HCT116 (cell line): ENCODE data around the gene CR1L. TPM values are rescaled to one million over a fixed set of nuclear protein-coding genes. Genes with fewer than 3 reads are reported as not detected.

ENCODE experiments used
- ATAC-seq: fragments of 200-7000 bp; cut with Tn5 transposase; 2 replicates; pipeline ENCODE4 v1.9.1; 2020; ENCODE audit warnings: mild to moderate bottlenecking, moderate library complexity
- Bru-seq: library from RNA; stranded (reverse); fragments of 400-500 nt; gene quantifications from one replicate; lab custom pipeline; 2021; lab: Mats Ljungman, UMichigan
- BruChase-seq, 2 experiments: library from RNA; stranded (reverse); fragments of 400-500 nt; gene quantifications; one replicate each; lab custom pipeline; 2021; lab: Mats Ljungman, UMichigan
- BruUV-seq: library from RNA; stranded (reverse); fragments of 400-500 nt; replicated peaks from 2 replicates; lab custom pipeline; 2021; lab: Mats Ljungman, UMichigan
- CTCF ChIA-PET: fragments of 300-600 bp; sonication (Branson Sonifier 250); formaldehyde crosslinking; loops from one replicate; lab custom pipeline; 2021; ENCODE audit warnings: antibody characterized with exemption; lab: Charles Lee
- POLR2A ChIA-PET: fragments of 300-600, 350-600 bp; sonication (Branson Sonifier 250); formaldehyde crosslinking; loops from one replicate; lab custom pipeline; 2021; ENCODE audit warnings: antibody characterized with exemption; lab: Charles Lee
- RAD21 ChIA-PET, 2 experiments: fragments of 300-600 bp; sonication (Branson Sonifier 250); formaldehyde crosslinking; loops; one replicate each; lab custom pipeline; 2023; ENCODE audit warnings: low total read pairs in 2 of 2; ENCODE audit not compliant: uncharacterized antibody in 2 of 2, unreplicated experiment in 2 of 2, low non-redundant PET in 1 of 2; lab: Charles Lee
- DNase-seq: peaks from one replicate; pipeline ENCODE4 v3.0.0-alpha.2; 2010; ENCODE audit warnings: low read depth, low spot score
- H2AFZ ChIP-seq: fragments of 200-600 bp; shearing (Covaris generic), sonication (generic); 2 replicates; pipeline ENCODE4 v1.6.1; 2017; ENCODE audit warnings: low read depth, mixed run types, mixed read lengths, antibody characterized with exemption, low read length; ENCODE audit not compliant: poor library complexity, severe bottlenecking
- H3K27ac ChIP-seq: 2 replicates; pipeline ENCODE4 v1.5.1; 2012; ENCODE audit warnings: low read depth, low read length
- H3K27me3 ChIP-seq: fragments of 200-600 bp; sonication (generic); 2 replicates; pipeline ENCODE4 v1.6.1; 2016; ENCODE audit warnings: mixed run types, low read length, mixed read lengths; ENCODE audit not compliant: insufficient read depth
- H3K36me3 ChIP-seq, 2 experiments: fragments of 200-500 bp in 1 of 2; fragments of 200-600 bp in 1 of 2; sonication (Bioruptor generic) in 1 of 2; sonication (generic) in 1 of 2; 2 replicates each; pipeline versions ENCODE4 v1.5.1 to v1.6.1; 2014 to 2016; ENCODE audit warnings: low read length in 2 of 2, inconsistent platforms in 1 of 2, mixed read lengths in 1 of 2, mixed run types in 1 of 2; ENCODE audit not compliant: insufficient read depth in 2 of 2, control insufficient read depth in 1 of 2
- H3K4me1 ChIP-seq, 2 experiments: fragments of 200-600 bp in 1 of 2; sonication (generic) in 1 of 2; 2 replicates each; pipeline versions ENCODE4 v1.5.1 to v1.6.1; 2012 to 2017; ENCODE audit warnings: low read length in 2 of 2, inconsistent platforms in 1 of 2, mild to moderate bottlenecking in 1 of 2, mixed read lengths in 1 of 2, mixed run types in 1 of 2, moderate library complexity in 1 of 2; ENCODE audit not compliant: insufficient read depth in 2 of 2, control insufficient read depth in 1 of 2
- H3K4me2 ChIP-seq: fragments of 200-600 bp; sonication (generic); 2 replicates; pipeline ENCODE4 v1.6.1; 2017; ENCODE audit warnings: mixed run types, low read length, mixed read lengths
- H3K4me3 ChIP-seq, 2 experiments: fragments of 200-600 bp in 1 of 2; sonication (generic) in 1 of 2; replicated peaks in 1 of 2; 2 replicates each; pipeline ENCODE4 v1.5.1; 2011 to 2016; ENCODE audit warnings: low read length in 2 of 2, control low read depth in 1 of 2, low read depth in 1 of 2, mild to moderate bottlenecking in 1 of 2, mixed read lengths in 1 of 2, mixed run types in 1 of 2
- H3K79me2 ChIP-seq: fragments of 200-600 bp; sonication (generic); 2 replicates; pipeline ENCODE4 v1.6.1; 2017; ENCODE audit warnings: mild to moderate bottlenecking, mixed run types, low read length, moderate library complexity, mixed read lengths; ENCODE audit not compliant: insufficient read depth
- H3K9ac ChIP-seq: fragments of 200-600 bp; sonication (generic); 2 replicates; pipeline ENCODE4 v1.6.1; 2016; ENCODE audit warnings: low read length, mixed read lengths
- H3K9me2 ChIP-seq: fragments of 200-600 bp; sonication (generic), shearing (Covaris generic); 2 replicates; pipeline ENCODE4 v1.6.1; 2017; ENCODE audit warnings: mixed run types, mild to moderate bottlenecking, moderate library complexity; ENCODE audit not compliant: insufficient read depth
- H3K9me3 ChIP-seq, 2 experiments: fragments of 200-500 bp in 1 of 2; fragments of 200-600 bp in 1 of 2; sonication (Bioruptor generic) in 1 of 2; sonication (generic) in 1 of 2; 2 replicates each; pipeline ENCODE4 v1.6.1; 2014 to 2017; ENCODE audit warnings: low read length in 2 of 2, mixed read lengths in 2 of 2, inconsistent platforms in 1 of 2, low read depth in 1 of 2, mild to moderate bottlenecking in 1 of 2, mixed run types in 1 of 2, moderate library complexity in 1 of 2; ENCODE audit not compliant: control insufficient read depth in 1 of 2, insufficient read depth in 1 of 2
- H4K20me1 ChIP-seq: fragments of 200-600 bp; sonication (generic), shearing (Covaris generic); 2 replicates; pipeline ENCODE4 v1.6.1; 2017; ENCODE audit warnings: mixed run types, mild to moderate bottlenecking, moderate library complexity; ENCODE audit not compliant: insufficient read depth
- FOSL1 ChIP-seq: IDR thresholded peaks from 2 replicates; pipeline ENCODE4 v1.6.1; 2012; ENCODE audit warnings: low read depth
- JUND ChIP-seq: IDR thresholded peaks from 2 replicates; pipeline ENCODE4 v1.6.1; 2012
- POLR2A ChIP-seq: IDR thresholded peaks from 2 replicates; pipeline ENCODE4 v1.7.0; 2011; ENCODE audit warnings: borderline replicate concordance; ENCODE audit not compliant: insufficient read depth, insufficient read length; ENCODE audit errors: extremely low read depth
- SP1 ChIP-seq: IDR thresholded peaks from 2 replicates; pipeline ENCODE4 v1.6.1; 2012; ENCODE audit warnings: low read depth
- YY1 ChIP-seq: IDR thresholded peaks from 2 replicates; pipeline ENCODE4 v1.6.1; 2011; ENCODE audit warnings: low read length, low read depth, moderate library complexity, mild to moderate bottlenecking; ENCODE audit not compliant: insufficient replicate concordance; ENCODE audit errors: extremely low read depth
- ZNF274 ChIP-seq: fragments of 200-500 bp; sonication (Bioruptor generic); IDR thresholded peaks from 2 replicates; pipeline ENCODE4 v1.6.1; 2014; ENCODE audit warnings: mild to moderate bottlenecking, low read depth, low read length, inconsistent platforms
- intact Hi-C: fragments of 100-400 bp; cut with micrococcal nuclease; formaldehyde crosslinking; loops from 2 replicates; pipeline ENCODE4 v1.10.0; 2022
- long read RNA-seq: library from polyadenylated mRNA; unstranded; transcript quantifications from one replicate; pipeline ENCODE4 v2.0.0, GENCODE V29; 2021; ENCODE audit not compliant: unreplicated experiment
- polyA plus RNA-seq: library from polyadenylated mRNA; unstranded; fragments of >200 nt; gene quantifications from 2 replicates; pipeline ENCODE4 v1.2.1, GENCODE V29; 2012; ENCODE audit warnings: missing spikeins
- total RNA-seq: library from RNA; stranded (reverse); gene quantifications from one replicate; pipeline ENCODE4 v1.2.1, GENCODE V29; 2021; ENCODE audit not compliant: unreplicated experiment

The CR1L gene
- 0.15 TPM for total RNA-seq
- not detected in 2 replicates for polyA plus RNA-seq
- Bru-seq, nascent RNA: percentile 6 among the genes with signal in this experiment
- BruChase-seq, experiment 1, labeled RNA remaining after a 6-hour chase: percentile 6 among the genes with signal in this experiment
- percentile 8 among the genes with signal in this experiment for BruChase-seq, experiment 2, labeled RNA remaining after a 2-hour chase
- long read RNA-seq: 0 reads

DNA sequence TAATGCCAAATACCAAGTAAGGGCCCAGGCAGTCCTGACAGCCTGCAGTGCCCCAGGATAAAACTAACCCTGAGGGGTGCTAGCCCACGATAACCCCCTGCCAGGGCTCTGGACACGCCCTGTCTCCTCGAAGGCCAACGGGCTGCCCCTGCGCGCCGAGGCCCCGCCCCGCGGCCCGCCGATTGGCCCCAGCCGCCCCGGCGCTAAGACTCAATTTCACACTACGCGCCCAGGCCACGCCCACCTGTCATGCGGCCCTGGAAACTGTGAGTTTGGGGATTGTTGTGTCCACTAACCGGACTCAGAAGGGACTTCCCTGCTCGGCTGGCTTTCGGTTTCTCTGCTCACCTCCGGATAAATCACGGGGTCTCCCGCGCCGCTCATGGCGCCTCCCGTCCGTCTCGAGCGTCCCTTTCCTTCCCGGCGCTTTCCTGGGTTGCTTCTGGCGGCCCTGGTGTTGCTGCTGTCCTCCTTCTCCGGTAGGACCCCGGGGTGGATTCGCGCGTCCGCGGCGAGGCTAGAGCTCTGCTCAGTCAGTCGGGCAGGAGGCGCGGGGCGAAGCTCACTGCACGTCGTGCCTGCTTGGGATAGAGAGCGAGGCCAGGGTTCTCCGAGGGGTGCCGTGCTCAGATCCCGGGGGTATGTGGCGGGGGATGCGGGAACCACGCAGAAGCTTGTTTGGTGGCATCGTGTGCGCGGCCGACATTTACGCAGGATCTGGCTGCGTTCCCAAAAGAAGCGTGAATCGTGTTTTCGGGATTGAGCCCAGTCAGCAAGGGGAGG is at the start of gene CR1L:
Gene CR1L (plus strand): TSS at position 282 of the 783 bp plus-strand sequence. CDS start 101 bp downstream, at position 383.
- H2AFZ ChIP-seq: no peak within 1 kb of the TSS
- H3K9me2 ChIP-seq: no peaks in the 10 kb centered on the region
- no peak within 1 kb of the TSS for H3K27ac ChIP-seq
- DNase-seq (no peak), ATAC-seq (no peak)
- H3K9me3 ChIP-seq: no peaks in the 10 kb centered on the region
- BruUV-seq: no TSS peak
- CTCF ChIA-PET: no interaction called here
- H3K4me1 ChIP-seq: no peaks in the 10 kb centered on the region
- no peaks in the 10 kb centered on the region for H3K27me3 ChIP-seq
- H3K4me3 ChIP-seq: no peak within 1 kb of the TSS
- no peaks in the 10 kb centered on the region for H3K36me3 ChIP-seq
- POLR2A ChIA-PET: no interaction called here
- RAD21 ChIA-PET: no interaction called here
- intact Hi-C loops: no loop called here
- no peaks in the 10 kb centered on the region for H3K79me2 ChIP-seq
- TF ChIP-seq POLR2A (no peak), ZNF274 (no peak), SP1 (no peak), YY1 (no peak), JUND (no peak), FOSL1 (no peak)
- H3K9ac ChIP-seq: no peak within 1 kb of the TSS
- H4K20me1 ChIP-seq: no peaks in the 10 kb centered on the region
- H3K4me2 ChIP-seq: no peak within 1 kb of the TSS

DNA sequence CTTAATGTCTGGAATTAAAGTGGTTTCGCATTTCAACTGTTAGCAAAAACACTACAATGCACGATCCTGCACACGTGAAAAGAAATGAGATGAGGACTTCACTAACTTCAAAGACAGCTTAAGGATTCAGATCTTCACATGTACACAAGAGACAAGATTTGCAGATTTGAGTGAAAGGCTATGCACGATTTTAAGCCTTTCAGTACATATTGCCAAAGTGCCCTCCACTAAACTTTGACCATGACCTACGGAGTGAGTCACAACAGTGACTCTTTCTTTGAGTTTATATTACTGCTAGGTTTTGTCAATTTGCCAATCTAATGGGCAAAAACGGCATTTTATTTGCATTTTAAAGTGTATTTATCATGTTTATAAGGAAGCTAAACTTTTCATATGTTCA is 41.2 kb upstream of the CR1L start:
- no peaks in the 10 kb centered on the region for H3K4me1 ChIP-seq
- no peak overlapping the region for H2AFZ ChIP-seq
- no peaks in the 10 kb centered on the region for H3K27me3 ChIP-seq
- intact Hi-C loops: no loop called here
- no peak overlapping the region for H3K4me2 ChIP-seq
- ChIA-PET CTCF (interaction anchor here (1.5 kb wide), 1 partner anchor 24 kb away, joined by 3 read pairs; no protein-coding TSS in a partner anchor), RAD21 (no interaction called here), POLR2A (no interaction called here)
- no peaks in the 10 kb centered on the region for H3K9me2 ChIP-seq
- H3K9me3 ChIP-seq: no peaks in the 10 kb centered on the region
- ATAC-seq (no peak), DNase-seq (no peak)
- no peaks in the 10 kb centered on the region for H3K36me3 ChIP-seq
- H3K4me3 ChIP-seq: no peak overlapping the region
- H3K27ac ChIP-seq: no peak overlapping the region
- no peaks in the 10 kb centered on the region for H3K79me2 ChIP-seq
- BruUV-seq: no TSS peak
- no peak for TF ChIP-seq FOSL1
- no peaks in the 10 kb centered on the region for H4K20me1 ChIP-seq
- no peak overlapping the region for H3K9ac ChIP-seq
